Adrenal gland (tissue), 5 donors: ENCODE data around the gene AGAP1.

Experiments
- CTCF ChIP-seq, 6 experiments: fragments of 450-650 bp in 4 of 6; fragments of 200-600 bp in 2 of 6; sonication (generic) in 1 of 6; IDR thresholded peaks; 1 replicate in 5 of 6; 2 replicates in 1 of 6; pipeline versions ENCODE4 v1.5.1 to v1.8.0; 2016 to 2021; ENCODE audit warnings: antibody characterized with exemption in 6 of 6, mild to moderate bottlenecking in 2 of 6, moderate library complexity in 1 of 6
- POLR2A ChIP-seq, 2 donors: fragments of 450-650 bp; IDR thresholded peaks; one replicate each; pipeline ENCODE4 v1.6.1; 2017; ENCODE audit warnings: antibody characterized with exemption in 2 of 2, mild to moderate bottlenecking in 2 of 2, moderate library complexity in 1 of 2
- donor health status: DM: no; HTN: no; CAD: no.

- TF ChIP-seq CTCF (IDR thresholded peaks at IDR 0.05) (no peak), POLR2A (IDR thresholded peaks at IDR 0.05) (no peak)
These were observed 178.9 kb downstream of the AGAP1 start for GRCh38 chr2:235672720-235673119.
